ENCODE measurements around the gene AK1. TPM values are rescaled to one million over a fixed set of nuclear protein-coding genes. Genes with fewer than 3 reads are reported as not detected.

AK1 gene, protein sequence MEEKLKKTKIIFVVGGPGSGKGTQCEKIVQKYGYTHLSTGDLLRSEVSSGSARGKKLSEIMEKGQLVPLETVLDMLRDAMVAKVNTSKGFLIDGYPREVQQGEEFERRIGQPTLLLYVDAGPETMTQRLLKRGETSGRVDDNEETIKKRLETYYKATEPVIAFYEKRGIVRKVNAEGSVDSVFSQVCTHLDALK
- polyA plus RNA-seq: 20.6 TPM
- long read RNA-seq, donor 1, partial matches to known transcripts: 0 of 2 reads
- long read RNA-seq, donor 1, other reads (novel, unspliced or antisense): 0 of 2 reads
- long read RNA-seq, donor 2, partial matches to known transcripts: 0 of 2 reads
- long read RNA-seq, donor 2, other reads (novel, unspliced or antisense): 0 of 2 reads
- long read RNA-seq, donor 3: 0 reads
- long read RNA-seq, donor 4, partial matches to known transcripts: 0 of 1 reads
- long read RNA-seq, donor 4, other reads (novel, unspliced or antisense): 0 of 1 reads
- long read RNA-seq, donor 5, transcript AK1-203 (7 exons, 2,266 nt): major isoform, 6 of 6 reads
- long read RNA-seq, donor 5, partial matches to known transcripts: 0 of 6 reads
- long read RNA-seq, donor 5, other reads (novel, unspliced or antisense): 0 of 6 reads
- long read RNA-seq, donor 6, transcript AK1-203 (7 exons, 2,266 nt): major isoform, 7 of 7 reads
- long read RNA-seq, donor 6, partial matches to known transcripts: 0 of 7 reads
- long read RNA-seq, donor 6, other reads (novel, unspliced or antisense): 0 of 7 reads
- long read RNA-seq, donor 7, partial matches to known transcripts: 0 of 4 reads
- long read RNA-seq, donor 7, other reads (novel, unspliced or antisense): 0 of 4 reads
- long read RNA-seq, donor 8, partial matches to known transcripts: 0 of 4 reads
- long read RNA-seq, donor 8, other reads (novel, unspliced or antisense): 0 of 4 reads
- long read RNA-seq, donor 9, transcript AK1-203 (7 exons, 2,266 nt): major isoform, 5 of 5 reads
- long read RNA-seq, donor 9, partial matches to known transcripts: 0 of 5 reads
- long read RNA-seq, donor 9, other reads (novel, unspliced or antisense): 0 of 5 reads
- long read RNA-seq, donor 10, transcript AK1-203 (7 exons, 2,266 nt): major isoform, 5 of 5 reads
- long read RNA-seq, donor 10, partial matches to known transcripts: 0 of 5 reads
- long read RNA-seq, donor 10, other reads (novel, unspliced or antisense): 0 of 5 reads
- long read RNA-seq, donor 11, transcript AK1-203 (7 exons, 2,266 nt): major isoform, 11 of 11 reads
- long read RNA-seq, donor 11, partial matches to known transcripts: 0 of 11 reads
- long read RNA-seq, donor 11, other reads (novel, unspliced or antisense): 0 of 11 reads

DNA sequence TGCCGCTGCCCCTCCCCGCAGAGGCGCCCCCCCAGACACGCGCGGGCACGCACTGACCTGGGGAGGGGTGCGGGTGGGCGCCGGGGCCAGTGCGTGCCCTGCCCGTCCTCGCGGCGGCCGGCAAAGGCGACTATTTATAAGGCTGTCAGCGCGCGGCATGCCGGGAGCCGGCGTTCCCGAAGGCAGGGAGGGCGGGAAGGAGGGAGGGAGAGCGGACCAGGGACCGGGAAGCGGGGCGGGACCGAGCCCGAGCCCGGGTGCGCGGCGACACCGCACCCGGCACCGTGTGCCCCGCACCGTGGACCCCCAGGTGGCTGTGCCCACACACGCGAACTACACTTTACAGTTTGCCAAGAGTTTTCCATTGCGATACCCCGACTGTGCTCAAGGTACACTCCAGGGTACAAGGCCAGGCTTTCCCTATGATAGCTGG lies at the start of gene AK1:
AK1 (minus strand) TSS at position 110 of the 433 bp plus-strand sequence. CDS start 3,058 bp downstream, outside the sequence.
- peak within 1 kb of the TSS; percentile 51 for H3K4me3 ChIP-seq (ENCODE audit: low read length)
- peaks cover 12% of the 10 kb centered on the region for H3K27me3 ChIP-seq (ENCODE audit: control insufficient read depth, insufficient read depth, low read length)
- peaks cover 11% of the 10 kb centered on the region for H3K4me1 ChIP-seq (ENCODE audit: control insufficient read depth, insufficient read depth, low read length)
- peak in 1 of 2 donors; percentile 68 for DNase-seq
- H3K27ac ChIP-seq (ENCODE audit: low read length): no peak within 1 kb of the TSS
- WGBS (ENCODE audit: insufficient coverage, low lambda C conversion rate): no CpG with 5 or more reads among the region's 44 CpGs
- H3K9me3 ChIP-seq (ENCODE audit: control insufficient read depth, low read depth, low read length): no peaks in the 10 kb centered on the region
- H3K36me3 ChIP-seq (ENCODE audit: control insufficient read depth, insufficient read depth, low read length): no peaks in the 10 kb centered on the region

GRCh38 chr9:127926906-127927200 lies 49.4 kb upstream of the AK1 start:
- H3K4me3 ChIP-seq (ENCODE audit: low read length): peak overlapping the region; percentile 21

GRCh38 chr9:127925959-127926905 lies 48.8 kb upstream of the AK1 start:
- H3K9me3 ChIP-seq (ENCODE audit: control insufficient read depth, low read depth, low read length): peaks cover 6% of the 10 kb centered on the region
- no peak overlapping the region for H3K4me3 ChIP-seq (ENCODE audit: low read length)
- H3K27me3 ChIP-seq (ENCODE audit: control insufficient read depth, insufficient read depth, low read length): peaks cover 83% of the 10 kb centered on the region
- DNase-seq: no peak
- WGBS (ENCODE audit: insufficient coverage, low lambda C conversion rate): no CpG with 5 or more reads among the region's 14 CpGs
- H3K27ac ChIP-seq (ENCODE audit: low read length): no peak overlapping the region
- H3K4me1 ChIP-seq (ENCODE audit: control insufficient read depth, insufficient read depth, low read length): peaks cover 28% of the 10 kb centered on the region
- no peaks in the 10 kb centered on the region for H3K36me3 ChIP-seq (ENCODE audit: control insufficient read depth, insufficient read depth, low read length)

More at GRCh38 chr9:127926906-127927200, 49.4 kb upstream of the AK1 start:
- Histone ChIP-seq H3K27me3 (ENCODE audit: control insufficient read depth, insufficient read depth, low read length) (peaks cover 85% of the 10 kb centered on the region), H3K4me1 (ENCODE audit: control insufficient read depth, insufficient read depth, low read length) (peaks cover 27% of the 10 kb centered on the region), H3K27ac (ENCODE audit: low read length) (no peak overlapping the region), H3K9me3 (ENCODE audit: control insufficient read depth, low read depth, low read length) (peaks cover 3% of the 10 kb centered on the region), H3K36me3 (ENCODE audit: control insufficient read depth, insufficient read depth, low read length) (no peaks in the 10 kb centered on the region)
- no CpG with 5 or more reads among the region's 19 CpGs for WGBS (ENCODE audit: insufficient coverage, low lambda C conversion rate)
- DNase-seq: no peak

DNA sequence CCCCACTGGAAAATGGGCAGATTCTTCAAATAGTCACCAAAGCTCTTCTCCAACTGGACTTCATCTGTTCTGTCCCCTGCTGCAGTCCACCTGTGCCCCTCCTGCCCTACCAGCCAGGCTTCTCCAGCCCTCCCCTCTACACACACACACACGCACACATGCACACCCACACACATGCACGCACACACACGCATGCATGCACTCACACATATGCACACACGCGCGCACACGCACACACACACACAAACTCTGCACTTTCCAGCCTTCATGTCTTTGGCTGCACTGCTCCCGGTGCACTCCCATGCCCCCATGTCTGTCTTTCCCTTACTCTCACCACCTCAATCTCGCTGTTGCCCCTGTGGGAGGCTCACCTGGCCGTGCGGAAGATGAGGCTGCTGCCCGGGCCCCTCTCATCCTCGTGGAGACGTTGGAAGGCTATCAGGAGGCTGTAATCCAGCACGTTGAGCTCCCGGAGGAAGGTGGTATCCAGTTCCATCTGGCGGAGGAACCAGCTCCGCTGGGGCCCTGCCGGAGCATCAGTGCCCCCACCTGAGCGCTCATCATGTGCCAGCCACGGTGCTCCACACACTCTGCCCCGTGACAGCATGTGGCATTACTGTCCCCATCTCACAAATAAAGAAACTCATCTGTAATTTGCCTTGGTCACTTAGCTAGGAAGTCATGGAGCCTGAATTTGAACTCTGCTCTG lies 47.4 kb upstream of the AK1 start:
- H3K4me1 ChIP-seq (ENCODE audit: control insufficient read depth, insufficient read depth, low read length): peaks cover 22% of the 10 kb centered on the region
- H3K27me3 ChIP-seq (ENCODE audit: control insufficient read depth, insufficient read depth, low read length): peaks cover 69% of the 10 kb centered on the region

DNA sequence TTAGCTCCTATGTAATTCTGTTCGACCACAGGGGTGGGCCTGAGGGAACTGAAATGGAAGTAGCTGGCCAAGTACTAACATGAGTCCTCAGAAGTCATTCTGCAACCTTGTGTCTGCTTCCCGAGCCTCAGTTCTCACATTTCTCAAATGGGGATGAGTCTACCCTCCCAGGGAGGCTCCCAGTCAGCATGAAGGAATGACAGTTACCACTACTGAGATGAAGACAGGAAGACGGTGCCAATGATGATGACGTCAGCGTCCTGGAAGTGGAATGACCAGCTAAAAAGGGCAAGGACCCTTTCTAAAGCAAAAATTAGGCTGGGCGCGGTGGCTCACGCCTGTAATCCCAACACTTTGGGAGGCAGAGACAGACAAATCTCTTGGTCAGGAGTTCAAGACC lies 46.3 kb upstream of the AK1 start:
- Histone ChIP-seq H3K27ac (ENCODE audit: low read length) (no peak overlapping the region), H3K4me3 (ENCODE audit: low read length) (no peak overlapping the region), H3K9me3 (ENCODE audit: control insufficient read depth, low read depth, low read length) (peaks cover 6% of the 10 kb centered on the region), H3K4me1 (ENCODE audit: control insufficient read depth, insufficient read depth, low read length) (peaks cover 22% of the 10 kb centered on the region), H3K27me3 (ENCODE audit: control insufficient read depth, insufficient read depth, low read length) (peaks cover 58% of the 10 kb centered on the region), H3K36me3 (ENCODE audit: control insufficient read depth, insufficient read depth, low read length) (no peaks in the 10 kb centered on the region)
- no peak for DNase-seq
- no CpG with 5 or more reads among the region's 8 CpGs for WGBS (ENCODE audit: insufficient coverage, low lambda C conversion rate)

More for the DNA sequence above, 47.4 kb upstream of the AK1 start:
- Histone ChIP-seq H3K9me3 (ENCODE audit: control insufficient read depth, low read depth, low read length) (peaks cover 6% of the 10 kb centered on the region), H3K27ac (ENCODE audit: low read length) (no peak overlapping the region), H3K4me3 (ENCODE audit: low read length) (no peak overlapping the region), H3K36me3 (ENCODE audit: control insufficient read depth, insufficient read depth, low read length) (no peaks in the 10 kb centered on the region)
- WGBS (ENCODE audit: insufficient coverage, low lambda C conversion rate): no CpG with 5 or more reads among the region's 22 CpGs
- DNase-seq: no peak

DNA sequence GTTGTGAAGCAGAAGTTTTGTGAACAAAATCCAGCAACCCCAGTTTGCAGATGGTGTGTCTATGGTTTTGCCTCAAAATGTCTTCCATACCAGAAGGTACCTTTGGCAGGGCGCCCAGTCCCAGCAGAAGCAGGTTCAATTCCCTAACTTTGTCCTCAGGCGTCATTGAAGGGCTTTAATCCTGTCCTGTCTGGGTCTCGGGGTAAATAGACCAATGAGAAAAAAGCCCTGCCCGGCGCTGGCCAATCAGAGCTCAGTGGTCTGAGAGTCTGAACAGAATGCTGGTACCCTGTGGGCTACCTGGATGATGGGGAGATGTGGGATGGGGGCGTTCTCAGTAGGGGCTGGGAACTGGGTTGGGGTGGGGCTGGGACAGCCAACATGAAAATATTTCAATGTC lies 45.6 kb upstream of the AK1 start:
- H3K27me3 ChIP-seq (ENCODE audit: control insufficient read depth, insufficient read depth, low read length): peaks cover 51% of the 10 kb centered on the region
- H3K27ac ChIP-seq (ENCODE audit: low read length): no peak overlapping the region
- DNase-seq: no peak
- no peak overlapping the region for H3K4me3 ChIP-seq (ENCODE audit: low read length)
- WGBS (ENCODE audit: insufficient coverage, low lambda C conversion rate): no CpG with 5 or more reads among the region's 6 CpGs
- H3K9me3 ChIP-seq (ENCODE audit: control insufficient read depth, low read depth, low read length): peaks cover 6% of the 10 kb centered on the region
- peaks cover 19% of the 10 kb centered on the region for H3K4me1 ChIP-seq (ENCODE audit: control insufficient read depth, insufficient read depth, low read length)
- no peaks in the 10 kb centered on the region for H3K36me3 ChIP-seq (ENCODE audit: control insufficient read depth, insufficient read depth, low read length)

- no peak overlapping the region for H3K27ac ChIP-seq (ENCODE audit: low read length)
- no peak overlapping the region for H3K4me3 ChIP-seq (ENCODE audit: low read length)
- peaks cover 42% of the 10 kb centered on the region for H3K27me3 ChIP-seq (ENCODE audit: control insufficient read depth, insufficient read depth, low read length)
- WGBS (ENCODE audit: insufficient coverage, low lambda C conversion rate): 7% methylated on average over 3 of the region's 45 CpGs
- no peaks in the 10 kb centered on the region for H3K36me3 ChIP-seq (ENCODE audit: control insufficient read depth, insufficient read depth, low read length)
- H3K4me1 ChIP-seq (ENCODE audit: control insufficient read depth, insufficient read depth, low read length): peaks cover 14% of the 10 kb centered on the region
- no peak for DNase-seq
- H3K9me3 ChIP-seq (ENCODE audit: control insufficient read depth, low read depth, low read length): peaks cover 3% of the 10 kb centered on the region
These were observed 44.2 kb upstream of the AK1 start for GRCh38 chr9:127921557-127922120.

DNA sequence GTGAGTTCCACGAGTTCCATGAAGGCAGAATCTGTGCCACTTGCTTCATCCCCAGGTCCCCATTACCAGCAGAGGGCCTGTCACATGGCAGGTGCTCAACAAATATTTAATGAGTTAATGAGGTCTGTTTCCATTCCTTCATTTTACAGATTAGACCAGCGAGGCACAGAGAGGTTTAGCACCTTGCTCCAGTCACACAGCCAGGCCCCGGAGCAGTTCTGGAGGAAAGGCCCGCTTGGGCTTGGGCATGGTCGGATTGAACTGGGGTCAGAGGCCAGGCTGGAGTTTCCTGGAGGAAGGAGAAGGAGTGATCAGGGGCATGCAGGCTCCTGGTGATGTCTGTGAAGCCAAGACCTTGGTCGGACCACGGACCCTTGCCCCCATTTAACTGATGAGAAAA lies 43.3 kb upstream of the AK1 start:
- peaks cover 21% of the 10 kb centered on the region for H3K4me1 ChIP-seq (ENCODE audit: control insufficient read depth, insufficient read depth, low read length)
- no peak overlapping the region for H3K27ac ChIP-seq (ENCODE audit: low read length)
- no peak overlapping the region for H3K4me3 ChIP-seq (ENCODE audit: low read length)
- peaks cover 34% of the 10 kb centered on the region for H3K27me3 ChIP-seq (ENCODE audit: control insufficient read depth, insufficient read depth, low read length)
- no CpG with 5 or more reads among the region's 7 CpGs for WGBS (ENCODE audit: insufficient coverage, low lambda C conversion rate)
- H3K36me3 ChIP-seq (ENCODE audit: control insufficient read depth, insufficient read depth, low read length): no peaks in the 10 kb centered on the region
- H3K9me3 ChIP-seq (ENCODE audit: control insufficient read depth, low read depth, low read length): peaks cover 3% of the 10 kb centered on the region
- DNase-seq: no peak

Measured in large intestine (tissue), 12 donors.